ENCODE data around the gene TAS2R20. TPM values are rescaled to one million over a fixed set of nuclear protein-coding genes. Genes with fewer than 3 reads are reported as not detected.

TAS2R20 gene
- polyA plus RNA-seq, 4 donors: 0.15 to 1.8 TPM; not detected in 2

DNA sequence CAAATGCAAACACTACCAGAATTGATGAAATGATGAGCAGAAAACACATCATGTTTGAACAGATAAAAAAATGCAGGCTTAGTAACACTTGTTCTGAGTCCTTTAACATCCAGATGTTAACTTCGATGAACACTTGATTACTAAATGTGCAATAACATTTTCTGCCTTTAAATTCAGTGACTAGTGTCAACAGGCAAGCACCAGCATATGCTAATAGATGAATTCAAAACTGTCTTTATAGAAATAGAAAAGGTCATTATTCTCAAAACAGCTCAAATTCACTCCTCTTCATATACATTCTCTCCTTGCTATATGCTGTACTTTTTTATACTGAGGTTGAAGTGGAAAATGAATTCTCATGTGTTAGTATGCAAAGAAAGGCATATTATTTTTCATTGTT is 24.4 kb upstream of the TAS2R20 start, which contains the start of gene TAS2R19:
TAS2R19 (minus strand) TSS at position 101 of the 400 bp plus-strand sequence; CDS start at position 52, 49 bp downstream.
- Histone ChIP-seq H3K4me3 (ENCODE audit: low read depth in 1 of 3, low read length in 3 of 3) (no peak within 1 kb of the TSS), H3K36me3 (ENCODE audit: control insufficient read depth in 3 of 3, insufficient read depth in 2 of 3, low read depth in 1 of 3, low read length in 3 of 3) (peaks cover 0 to 6% (median 0%) of the 10 kb centered on the region in 3 donors), H3K9me3 (ENCODE audit: control insufficient read depth in 2 of 2, insufficient read depth in 1 of 2, low read depth in 1 of 2, low read length in 1 of 2) (peaks cover 0 to 8% of the 10 kb centered on the region in 2 donors), H3K27ac (ENCODE audit: low read depth in 1 of 3, low read length in 2 of 3) (peak within 1 kb of the TSS in 1 of 3 donors; percentile 20), H3K27me3 (ENCODE audit: control insufficient read depth in 3 of 3, insufficient read depth in 3 of 3, low read length in 3 of 3) (no peaks in the 10 kb centered on the region), H3K4me1 (ENCODE audit: control insufficient read depth in 3 of 3, insufficient read depth in 2 of 3, low read depth in 1 of 3, low read length in 2 of 3) (no peaks in the 10 kb centered on the region)
- DNase-seq (no peak), FAIRE-seq (no peak)
- WGBS, 3 donors: 74 to 94% (median 82%) methylated on average over 1 of the region's 1 CpG

DNA sequence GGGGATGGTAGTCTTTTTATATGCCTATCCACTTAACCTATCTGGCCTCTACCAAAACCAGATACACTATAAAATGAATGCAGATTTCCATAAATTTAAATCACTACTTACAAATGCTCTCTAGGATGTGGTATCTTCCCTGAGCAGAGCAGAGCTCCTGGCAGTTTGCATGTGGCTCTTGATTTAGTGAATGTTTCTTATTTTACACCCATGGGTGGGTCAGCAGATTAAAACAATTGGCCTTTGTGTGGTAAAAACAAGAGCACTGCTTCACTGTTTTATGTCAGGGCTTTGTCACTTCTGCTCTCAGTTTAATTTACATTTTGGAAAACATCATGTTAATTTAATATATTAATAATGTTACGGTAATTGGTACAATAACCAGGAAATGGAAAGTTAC is 18.8 kb upstream of the TAS2R20 start:
- DNase-seq: peak; percentile 15 to 18
- peaks cover 0 to 16% (median 4%) of the 10 kb centered on the region in 3 donors for H3K4me1 ChIP-seq (ENCODE audit: control insufficient read depth in 3 of 3, insufficient read depth in 2 of 3, low read depth in 1 of 3, low read length in 2 of 3)
- H3K4me3 ChIP-seq (ENCODE audit: low read depth in 1 of 3, low read length in 3 of 3): no peak overlapping the region
- WGBS, 3 donors: 61 to 83% (median 74%) methylated on average over 1 of the region's 1 CpG
- FAIRE-seq: no peak
- H3K36me3 ChIP-seq (ENCODE audit: control insufficient read depth in 3 of 3, insufficient read depth in 2 of 3, low read depth in 1 of 3, low read length in 3 of 3): peaks cover 0 to 2% (median 0%) of the 10 kb centered on the region in 3 donors
- peak overlapping the region in 1 of 3 donors; percentile 71 for H3K27ac ChIP-seq (ENCODE audit: low read depth in 1 of 3, low read length in 2 of 3)
- H3K27me3 ChIP-seq (ENCODE audit: control insufficient read depth in 3 of 3, insufficient read depth in 3 of 3, low read length in 3 of 3): no peaks in the 10 kb centered on the region
- H3K9me3 ChIP-seq (ENCODE audit: control insufficient read depth in 2 of 2, insufficient read depth in 1 of 2, low read depth in 1 of 2, low read length in 1 of 2): no peaks in the 10 kb centered on the region

DNA sequence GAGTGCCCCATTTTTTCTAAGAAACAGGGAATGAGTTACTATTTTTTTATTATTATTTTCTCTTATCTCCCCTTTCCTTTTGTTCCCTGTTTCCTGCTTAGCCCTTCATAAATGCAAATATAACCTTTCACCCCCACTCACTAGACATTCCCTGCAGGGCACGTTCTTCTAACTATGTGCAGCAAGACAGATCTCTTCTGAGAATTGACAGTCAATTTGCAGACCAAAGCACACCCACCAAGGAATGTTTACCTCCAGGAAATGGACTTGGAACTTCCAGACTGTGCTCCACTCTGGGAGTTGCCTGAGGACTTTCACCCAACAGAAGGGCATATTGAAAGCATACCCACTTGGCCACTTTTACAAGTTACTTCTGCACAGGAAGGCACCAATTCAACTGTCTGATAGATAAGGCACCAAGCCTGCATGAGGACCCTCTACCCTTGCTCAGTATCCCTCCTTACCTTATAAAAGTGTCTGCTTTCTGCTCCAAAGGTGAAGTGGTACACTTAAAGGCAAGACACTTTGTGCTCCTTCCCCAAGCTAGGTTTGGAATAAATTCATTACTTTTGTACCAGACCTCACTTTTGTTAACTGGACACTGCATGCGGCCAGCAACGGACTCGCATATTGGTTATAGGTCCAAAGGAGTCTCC is 17.8 kb upstream of the TAS2R20 start:
- DNase-seq (peak; percentile 87 to 94), FAIRE-seq (no peak)
- peaks cover 0 to 16% (median 4%) of the 10 kb centered on the region in 3 donors for H3K4me1 ChIP-seq (ENCODE audit: control insufficient read depth in 3 of 3, insufficient read depth in 2 of 3, low read depth in 1 of 3, low read length in 2 of 3)
- peak overlapping the region; percentile 42 to 71 (median 69) for H3K27ac ChIP-seq (ENCODE audit: low read depth in 1 of 3, low read length in 2 of 3)
- H3K4me3 ChIP-seq (ENCODE audit: low read depth in 1 of 3, low read length in 3 of 3): no peak overlapping the region
- peaks cover 0 to 2% (median 0%) of the 10 kb centered on the region in 3 donors for H3K36me3 ChIP-seq (ENCODE audit: control insufficient read depth in 3 of 3, insufficient read depth in 2 of 3, low read depth in 1 of 3, low read length in 3 of 3)
- no peaks in the 10 kb centered on the region for H3K9me3 ChIP-seq (ENCODE audit: control insufficient read depth in 2 of 2, insufficient read depth in 1 of 2, low read depth in 1 of 2, low read length in 1 of 2)
- no peaks in the 10 kb centered on the region for H3K27me3 ChIP-seq (ENCODE audit: control insufficient read depth in 3 of 3, insufficient read depth in 3 of 3, low read length in 3 of 3)
- 54 to 75% (median 59%) methylated on average over 4 of the region's 4 CpGs for WGBS, 3 donors

DNA sequence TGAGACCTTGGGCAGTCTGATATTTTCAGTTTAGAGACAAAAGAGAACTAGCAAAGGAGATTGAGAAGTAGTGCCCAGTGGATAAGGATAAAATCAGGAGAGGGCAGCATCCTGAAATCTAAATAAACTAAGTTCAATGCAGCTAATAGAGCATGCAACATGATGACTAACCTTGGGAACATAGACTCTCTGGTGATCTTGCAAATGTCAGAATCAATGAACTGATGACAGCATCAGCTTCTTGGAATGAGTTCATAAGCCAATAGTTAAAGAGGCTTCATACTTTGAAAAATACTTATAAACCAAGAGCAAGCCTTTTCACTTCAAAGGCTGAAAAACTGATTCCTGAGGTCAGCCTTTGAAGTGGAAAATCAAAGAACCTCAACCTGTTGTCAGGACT is 16.1 kb upstream of the TAS2R20 start:
- H3K9me3 ChIP-seq (ENCODE audit: control insufficient read depth in 2 of 2, insufficient read depth in 1 of 2, low read depth in 1 of 2, low read length in 1 of 2): no peaks in the 10 kb centered on the region
- DNase-seq: no peak
- peaks cover 0 to 16% (median 4%) of the 10 kb centered on the region in 3 donors for H3K4me1 ChIP-seq (ENCODE audit: control insufficient read depth in 3 of 3, insufficient read depth in 2 of 3, low read depth in 1 of 3, low read length in 2 of 3)
- H3K27ac ChIP-seq (ENCODE audit: low read depth in 1 of 3, low read length in 2 of 3): no peak overlapping the region
- no peaks in the 10 kb centered on the region for H3K27me3 ChIP-seq (ENCODE audit: control insufficient read depth in 3 of 3, insufficient read depth in 3 of 3, low read length in 3 of 3)
- H3K4me3 ChIP-seq (ENCODE audit: low read depth in 1 of 3, low read length in 3 of 3): no peak overlapping the region
- peaks cover 0 to 2% (median 0%) of the 10 kb centered on the region in 3 donors for H3K36me3 ChIP-seq (ENCODE audit: control insufficient read depth in 3 of 3, insufficient read depth in 2 of 3, low read depth in 1 of 3, low read length in 3 of 3)
- no peak for FAIRE-seq

DNA sequence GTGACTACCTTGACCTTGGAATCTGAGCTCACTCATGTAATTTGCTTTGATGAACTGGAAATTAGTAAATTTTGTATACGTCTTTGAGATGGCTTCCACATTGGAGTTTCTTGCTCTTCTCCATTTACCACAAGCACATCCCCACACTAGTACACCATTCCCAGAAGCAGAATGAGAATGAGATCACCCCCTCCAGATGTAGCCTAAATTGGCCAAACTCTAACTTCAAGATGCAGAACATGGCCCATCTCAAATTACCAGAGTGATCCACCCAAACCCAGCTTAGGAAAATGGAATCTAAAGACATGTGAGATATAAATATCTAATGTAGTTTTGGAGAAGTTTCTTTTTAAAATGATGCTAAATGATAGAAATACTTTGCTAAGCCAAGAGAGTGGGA is 9.5 kb upstream of the TAS2R20 start:
- FAIRE-seq (no peak), DNase-seq (no peak)
- peaks cover 0 to 2% (median 0%) of the 10 kb centered on the region in 3 donors for H3K36me3 ChIP-seq (ENCODE audit: control insufficient read depth in 3 of 3, insufficient read depth in 2 of 3, low read depth in 1 of 3, low read length in 3 of 3)
- WGBS, 3 donors: 93 to 100% (median 97%) methylated on average over 1 of the region's 1 CpG
- no peak overlapping the region for H3K4me3 ChIP-seq (ENCODE audit: low read depth in 1 of 3, low read length in 3 of 3)
- H3K9me3 ChIP-seq (ENCODE audit: control insufficient read depth in 2 of 2, insufficient read depth in 1 of 2, low read depth in 1 of 2, low read length in 1 of 2): no peaks in the 10 kb centered on the region
- no peaks in the 10 kb centered on the region for H3K27me3 ChIP-seq (ENCODE audit: control insufficient read depth in 3 of 3, insufficient read depth in 3 of 3, low read length in 3 of 3)
- no peaks in the 10 kb centered on the region for H3K4me1 ChIP-seq (ENCODE audit: control insufficient read depth in 3 of 3, insufficient read depth in 2 of 3, low read depth in 1 of 3, low read length in 2 of 3)
- H3K27ac ChIP-seq (ENCODE audit: low read depth in 1 of 3, low read length in 2 of 3): no peak overlapping the region

DNA sequence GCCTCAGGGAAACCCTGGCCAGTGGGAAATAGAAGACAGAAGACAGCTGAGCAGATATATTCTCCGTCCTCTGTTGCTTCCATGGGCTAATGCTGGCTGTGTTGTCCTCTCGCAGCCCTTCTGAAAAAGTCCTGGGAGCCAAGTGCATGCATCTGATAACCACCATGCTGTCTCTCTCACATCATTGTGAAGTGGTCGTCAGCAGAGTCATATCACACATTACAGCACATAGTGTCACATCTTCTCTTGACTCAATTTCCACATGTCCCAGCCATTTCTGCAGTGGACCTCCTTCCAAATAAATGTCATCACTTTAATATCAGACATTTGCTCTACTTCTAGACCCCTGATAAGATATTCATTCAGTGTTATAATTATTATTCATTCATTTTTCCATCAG is 3.8 kb downstream of the TAS2R20 start:
- H3K27me3 ChIP-seq (ENCODE audit: control insufficient read depth in 3 of 3, insufficient read depth in 3 of 3, low read length in 3 of 3): no peaks in the 10 kb centered on the region
- FAIRE-seq (no peak), DNase-seq (no peak)
- no peak overlapping the region for H3K4me3 ChIP-seq (ENCODE audit: low read depth in 1 of 3, low read length in 3 of 3)
- no peak overlapping the region for H3K27ac ChIP-seq (ENCODE audit: low read depth in 1 of 3, low read length in 2 of 3)
- 92 to 95% (median 95%) methylated on average over 3 of the region's 3 CpGs for WGBS, 3 donors
- H3K4me1 ChIP-seq (ENCODE audit: control insufficient read depth in 3 of 3, insufficient read depth in 2 of 3, low read depth in 1 of 3, low read length in 2 of 3): no peaks in the 10 kb centered on the region
- peaks cover 0 to 3% of the 10 kb centered on the region in 2 donors for H3K9me3 ChIP-seq (ENCODE audit: control insufficient read depth in 2 of 2, insufficient read depth in 1 of 2, low read depth in 1 of 2, low read length in 1 of 2)
- peaks cover 2 to 5% (median 2%) of the 10 kb centered on the region in 3 donors for H3K36me3 ChIP-seq (ENCODE audit: control insufficient read depth in 3 of 3, insufficient read depth in 2 of 3, low read depth in 1 of 3, low read length in 3 of 3)

DNA sequence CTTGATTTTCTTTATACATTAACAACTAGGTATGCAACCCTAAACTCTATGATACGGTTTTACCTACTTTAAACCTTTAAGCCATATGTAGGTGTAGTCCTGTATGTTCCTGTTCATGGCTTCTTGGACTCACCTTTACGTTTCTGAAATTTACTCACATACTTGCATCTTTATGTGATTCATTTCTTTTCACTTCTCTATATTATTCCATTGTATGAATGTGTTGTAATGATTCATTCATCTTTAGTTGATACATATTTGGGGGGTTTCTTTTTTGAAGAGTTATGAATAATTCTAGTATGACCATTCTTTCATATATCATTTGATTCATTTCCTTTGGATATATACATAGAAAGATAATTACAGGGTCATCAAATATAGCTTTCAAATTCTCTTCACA is 9.0 kb downstream of the TAS2R20 start:
- Histone ChIP-seq H3K4me3 (ENCODE audit: low read depth in 1 of 3, low read length in 3 of 3) (no peak overlapping the region), H3K9me3 (ENCODE audit: control insufficient read depth in 2 of 2, insufficient read depth in 1 of 2, low read depth in 1 of 2, low read length in 1 of 2) (peaks cover 0 to 3% of the 10 kb centered on the region in 2 donors), H3K27me3 (ENCODE audit: control insufficient read depth in 3 of 3, insufficient read depth in 3 of 3, low read length in 3 of 3) (no peaks in the 10 kb centered on the region), H3K27ac (ENCODE audit: low read depth in 1 of 3, low read length in 2 of 3) (no peak overlapping the region), H3K36me3 (ENCODE audit: control insufficient read depth in 3 of 3, insufficient read depth in 2 of 3, low read depth in 1 of 3, low read length in 3 of 3) (peaks cover 2% of the 10 kb centered on the region in 3 donors), H3K4me1 (ENCODE audit: control insufficient read depth in 3 of 3, insufficient read depth in 2 of 3, low read depth in 1 of 3, low read length in 2 of 3) (no peaks in the 10 kb centered on the region)
- WGBS, 3 donors: 91 to 97% (median 96%) methylated on average over 2 of the region's 2 CpGs
- no peak for DNase-seq
- no peak for FAIRE-seq

DNA sequence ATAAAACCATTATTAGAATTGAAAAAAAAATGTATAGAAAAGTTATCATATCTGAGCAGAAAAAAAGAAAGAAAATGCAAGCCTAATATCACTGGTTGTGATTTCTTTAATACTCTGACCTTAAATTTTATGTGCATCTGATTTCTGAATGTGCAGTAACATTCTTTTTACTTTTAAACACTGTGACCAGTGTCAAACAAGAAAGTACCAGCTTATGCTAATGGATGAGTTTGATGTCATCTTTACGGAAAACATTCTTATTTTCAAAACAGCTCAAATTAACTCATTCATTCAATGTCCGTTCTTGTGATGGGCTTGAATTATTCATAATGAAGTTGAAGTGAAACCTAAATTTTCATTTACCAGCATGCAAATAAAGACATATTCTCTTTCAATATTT is 11.3 kb downstream of the TAS2R20 start, which contains the start of gene TAS2R50:
TAS2R50 (minus strand) TSS at position 101 of the 400 bp plus-strand sequence; CDS start at position 49, 52 bp downstream.
- Histone ChIP-seq H3K36me3 (ENCODE audit: control insufficient read depth in 3 of 3, insufficient read depth in 2 of 3, low read depth in 1 of 3, low read length in 3 of 3) (no peaks in the 10 kb centered on the region), H3K9me3 (ENCODE audit: control insufficient read depth in 2 of 2, insufficient read depth in 1 of 2, low read depth in 1 of 2, low read length in 1 of 2) (peaks cover 0 to 3% of the 10 kb centered on the region in 2 donors), H3K4me3 (ENCODE audit: low read depth in 1 of 3, low read length in 3 of 3) (no peak within 1 kb of the TSS), H3K4me1 (ENCODE audit: control insufficient read depth in 3 of 3, insufficient read depth in 2 of 3, low read depth in 1 of 3, low read length in 2 of 3) (no peaks in the 10 kb centered on the region), H3K27me3 (ENCODE audit: control insufficient read depth in 3 of 3, insufficient read depth in 3 of 3, low read length in 3 of 3) (no peaks in the 10 kb centered on the region), H3K27ac (ENCODE audit: low read depth in 1 of 3, low read length in 2 of 3) (no peak within 1 kb of the TSS)
- no peak for FAIRE-seq
- DNase-seq: no peak
- 46 to 68% (median 50%) methylated on average over 2 of the region's 2 CpGs for WGBS, 3 donors

All from small intestine (tissue), 7 donors.